Suprapubic skin (tissue), 3 donors: ENCODE results near the gene BLNK.

Experiments used
- CTCF ChIP-seq, 2 donors: fragments of 200-600 bp in 1 of 2; fragments of 450-650 bp in 1 of 2; sonication (generic) in 1 of 2; IDR thresholded peaks; one replicate each; pipeline ENCODE4 v1.5.1; 2016 to 2019; ENCODE audit warnings: antibody characterized with exemption in 2 of 2, mild to moderate bottlenecking in 1 of 2, moderate library complexity in 1 of 2
- POLR2A ChIP-seq, 2 donors: fragments of 450-650 bp; IDR thresholded peaks; one replicate each; pipeline ENCODE4 v1.6.1; 2017; ENCODE audit warnings: antibody characterized with exemption in 2 of 2, mild to moderate bottlenecking in 2 of 2, moderate library complexity in 2 of 2

DNA sequence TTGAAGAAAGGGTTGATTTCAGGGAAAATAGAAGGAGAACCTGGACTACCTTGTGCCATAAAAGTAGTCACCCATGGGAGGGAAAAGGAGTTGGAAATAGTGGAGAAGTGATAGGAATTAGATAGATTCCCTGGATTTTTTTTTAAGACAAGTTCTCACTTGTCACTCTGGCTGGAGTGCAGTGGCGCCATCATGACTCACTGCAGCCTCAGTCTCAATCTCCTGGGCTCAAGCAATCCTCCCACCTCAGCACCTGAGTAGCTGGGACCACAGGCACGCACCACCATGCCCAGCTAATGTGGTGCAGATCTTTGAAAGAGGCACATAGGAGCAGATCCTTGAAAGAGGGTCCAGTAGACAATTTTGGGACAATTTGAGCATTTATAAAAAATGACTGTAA is 9.5 kb upstream of the BLNK start:
- no peak for TF ChIP-seq CTCF (IDR thresholded peaks at IDR 0.05)
- TF ChIP-seq POLR2A (IDR thresholded peaks at IDR 0.05), result no peak
